GM18868 (cell line): ENCODE measurements around the gene KLC1.

Experiments used
- ATAC-seq: cut with Tn5 transposase; IDR thresholded peaks from one replicate; pipeline ENCODE4 v1.9.1; 2021; ENCODE audit warnings: mild to moderate bottlenecking, moderate library complexity; ENCODE audit not compliant: unreplicated experiment

KLC1 gene

GRCh38 chr14:103743691-103744090 is 114.7 kb downstream of the KLC1 start:
- no peak for ATAC-seq

DNA sequence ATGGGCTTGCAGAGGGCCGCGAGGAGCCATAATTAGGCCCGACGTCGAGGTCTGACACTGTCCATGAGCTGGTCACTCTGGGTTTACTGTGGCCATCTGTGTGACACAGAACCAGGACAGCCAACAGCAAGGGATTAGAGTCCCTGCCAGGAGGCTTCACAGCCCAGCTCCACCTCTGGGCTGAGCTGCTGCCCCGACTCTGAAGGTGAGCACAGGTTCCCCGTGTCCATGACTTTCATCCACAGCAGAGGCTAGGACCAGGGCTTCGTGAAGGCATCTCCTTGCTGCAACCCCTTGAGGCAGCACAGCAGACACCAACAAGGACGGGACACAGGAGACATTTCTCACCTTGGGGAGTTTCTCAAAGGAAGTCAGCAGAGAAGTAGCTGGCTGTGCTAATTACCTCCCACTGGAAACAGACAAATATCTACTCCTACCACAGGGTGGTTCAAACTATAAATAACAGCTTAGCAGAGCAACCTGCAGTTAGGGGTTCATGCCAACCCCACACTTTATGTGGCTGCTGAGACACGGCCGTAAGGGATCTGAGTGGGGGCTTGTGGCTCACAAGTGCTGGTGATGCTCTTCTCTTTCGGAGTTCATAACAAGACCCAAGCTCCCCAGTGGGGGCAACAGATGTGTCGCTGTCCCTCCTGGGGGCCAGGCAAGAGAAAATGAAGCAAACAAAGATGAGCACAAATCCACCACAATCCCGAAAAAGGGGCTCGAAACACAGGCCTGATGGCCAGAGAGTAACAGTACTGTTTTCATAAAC is 115.8 kb downstream of the KLC1 start:
- no peak for ATAC-seq

- ATAC-seq: no peak
Measured at GRCh38 chr14:103745424-103745823, 116.4 kb downstream of the KLC1 start.

DNA sequence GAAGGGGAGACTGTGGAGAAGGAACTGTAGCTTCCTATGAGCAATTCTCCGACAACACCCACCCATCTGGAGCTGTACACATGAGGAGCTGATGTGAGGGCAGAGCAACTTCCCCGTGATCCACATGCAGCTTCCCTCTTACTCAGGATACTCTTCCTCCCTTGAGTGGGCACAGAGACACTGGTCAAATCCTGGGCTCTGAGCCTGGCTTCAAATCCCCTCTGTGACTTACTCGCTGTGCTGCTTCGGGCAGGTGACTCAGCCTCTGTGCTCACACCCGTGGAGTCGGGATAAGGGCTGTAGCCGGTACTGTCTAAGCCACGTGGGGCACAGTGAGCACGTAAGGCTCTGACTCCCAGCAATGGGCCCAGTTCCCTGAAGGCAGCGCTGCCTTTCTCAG is 117.7 kb downstream of the KLC1 start:
- ATAC-seq: no peak

GRCh38 chr14:103748534-103748857 is 119.5 kb downstream of the KLC1 start:
- no peak for ATAC-seq

DNA sequence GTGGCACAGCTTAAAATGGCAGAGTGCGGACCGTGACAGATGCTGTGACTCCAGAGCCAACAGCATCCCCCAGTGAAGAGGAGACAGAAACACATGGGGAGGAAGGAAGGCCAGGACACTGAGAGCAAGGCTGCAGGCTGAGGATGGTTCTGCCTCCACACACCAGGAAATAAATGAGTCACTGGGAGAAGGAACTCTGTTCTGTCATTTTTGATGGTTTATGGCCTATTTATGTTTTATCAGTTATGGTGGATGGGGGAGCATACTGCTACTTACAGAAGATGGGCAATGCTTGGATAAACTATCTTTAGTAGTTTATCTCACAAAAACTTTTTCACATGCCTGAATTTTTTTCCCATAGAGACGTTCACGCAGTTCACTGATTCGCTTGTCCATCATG is 120.4 kb downstream of the KLC1 start:
- ATAC-seq: no peak

- ATAC-seq: no peak
Measured at GRCh38 chr14:103749860-103750259, 120.8 kb downstream of the KLC1 start.
